T-helper 1 cell treated with Interleukin-12 subunit alpha and Interleukin-12 subunit beta and Interleukin-4 antibody, amounts not matched to agents 30 ng/mL and 1 ng/mL, for 36 hours (primary cell): ENCODE results near the gene ATP11C. TPM values are rescaled to one million over a fixed set of nuclear protein-coding genes. Genes with fewer than 3 reads are reported as not detected.
"Not testable (repeated sequence)": the region's sequence is repeated elsewhere in the genome, so short reads cannot be mapped to it uniquely, and the experiment has no call there.

Experiments used
- intact Hi-C: fragments of 100-400 bp; cut with micrococcal nuclease; formaldehyde crosslinking; loops from one replicate; pipeline ENCODE4 v1.15.1; 2024
- total RNA-seq: library from RNA; stranded (reverse); gene quantifications from 2 replicates; pipeline ENCODE4 v1.2.3, GENCODE V29; 2022

Gene ATP11C
- 11.9 and 13.8 TPM in 2 replicates for total RNA-seq

DNA sequence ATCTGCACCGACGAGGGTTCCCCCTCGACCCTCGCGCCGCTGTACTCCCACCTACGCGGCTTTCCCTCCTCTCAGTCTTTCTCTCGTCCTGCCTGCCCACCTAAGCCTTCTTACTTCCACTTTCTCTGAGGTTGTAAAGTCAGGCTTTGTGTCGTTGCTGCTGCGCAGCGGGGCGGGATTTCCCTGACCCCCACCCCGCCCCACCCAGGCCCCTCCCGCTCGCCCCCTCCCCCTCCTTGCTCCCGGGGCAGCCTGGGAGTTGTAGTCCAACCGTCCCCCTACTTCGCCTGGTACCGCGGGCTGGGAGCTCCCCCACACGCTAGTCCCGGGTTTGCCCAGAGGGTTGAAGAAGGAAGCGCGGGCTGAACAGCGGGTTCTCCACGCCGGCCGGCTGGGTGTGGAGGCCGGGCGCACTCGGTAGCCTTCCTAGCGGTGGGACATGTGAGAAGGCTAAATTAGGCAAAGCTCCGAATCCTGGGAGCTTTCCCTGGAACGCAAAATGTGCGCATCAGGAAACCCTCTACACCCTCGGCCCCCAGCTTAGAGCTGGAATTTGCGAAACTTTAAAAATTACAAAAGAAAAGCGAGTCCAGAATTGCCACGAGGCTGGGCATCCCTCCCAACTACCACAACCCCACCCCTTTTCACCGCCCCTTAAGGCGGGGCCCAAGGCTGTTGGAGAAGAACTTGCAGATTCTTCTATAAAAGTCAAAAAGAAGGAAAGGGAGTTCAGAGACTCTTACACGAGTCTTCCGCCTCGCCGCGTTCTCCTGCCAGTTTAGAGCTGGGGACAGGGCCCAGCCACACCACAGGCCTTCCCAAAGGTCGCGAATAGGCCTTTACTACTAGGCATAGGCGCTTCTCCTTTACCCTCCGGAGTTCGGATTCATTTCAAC lies at the start of gene ATP11C:
Gene ATP11C, minus strand, starts transcription at position 153 of the 896 bp plus-strand sequence. CDS start 1,011 bp downstream, outside the sequence.
- intact Hi-C loops: loop anchor here (1.0 to 10.0 kb wide), 3 partner anchors 138 to 196 kb away; no protein-coding TSS in a partner anchor

DNA sequence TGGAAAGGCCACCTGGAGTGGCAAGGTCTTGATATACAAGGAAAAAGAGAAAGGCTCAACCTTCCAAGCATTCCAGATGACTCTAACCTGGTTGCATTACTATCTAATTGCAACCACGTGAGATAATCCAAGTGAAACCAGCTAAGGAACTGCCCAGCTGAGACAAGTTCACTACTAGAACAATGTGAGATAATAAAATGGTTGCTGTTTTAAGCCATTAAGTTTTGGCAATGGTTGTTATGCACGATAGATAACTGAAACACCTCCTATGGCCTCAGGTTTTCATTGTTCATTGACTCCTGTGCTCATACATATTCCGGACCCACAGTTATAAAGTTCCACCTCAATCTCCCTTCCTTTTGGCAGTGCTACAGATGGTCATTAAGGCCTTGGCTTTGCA lies 41.6 kb upstream of the ATP11C start:
- intact Hi-C loops: loop anchor here (5.0 to 10.0 kb wide), 2 partner anchors 850 to 1847 kb away; no protein-coding TSS in a partner anchor

DNA sequence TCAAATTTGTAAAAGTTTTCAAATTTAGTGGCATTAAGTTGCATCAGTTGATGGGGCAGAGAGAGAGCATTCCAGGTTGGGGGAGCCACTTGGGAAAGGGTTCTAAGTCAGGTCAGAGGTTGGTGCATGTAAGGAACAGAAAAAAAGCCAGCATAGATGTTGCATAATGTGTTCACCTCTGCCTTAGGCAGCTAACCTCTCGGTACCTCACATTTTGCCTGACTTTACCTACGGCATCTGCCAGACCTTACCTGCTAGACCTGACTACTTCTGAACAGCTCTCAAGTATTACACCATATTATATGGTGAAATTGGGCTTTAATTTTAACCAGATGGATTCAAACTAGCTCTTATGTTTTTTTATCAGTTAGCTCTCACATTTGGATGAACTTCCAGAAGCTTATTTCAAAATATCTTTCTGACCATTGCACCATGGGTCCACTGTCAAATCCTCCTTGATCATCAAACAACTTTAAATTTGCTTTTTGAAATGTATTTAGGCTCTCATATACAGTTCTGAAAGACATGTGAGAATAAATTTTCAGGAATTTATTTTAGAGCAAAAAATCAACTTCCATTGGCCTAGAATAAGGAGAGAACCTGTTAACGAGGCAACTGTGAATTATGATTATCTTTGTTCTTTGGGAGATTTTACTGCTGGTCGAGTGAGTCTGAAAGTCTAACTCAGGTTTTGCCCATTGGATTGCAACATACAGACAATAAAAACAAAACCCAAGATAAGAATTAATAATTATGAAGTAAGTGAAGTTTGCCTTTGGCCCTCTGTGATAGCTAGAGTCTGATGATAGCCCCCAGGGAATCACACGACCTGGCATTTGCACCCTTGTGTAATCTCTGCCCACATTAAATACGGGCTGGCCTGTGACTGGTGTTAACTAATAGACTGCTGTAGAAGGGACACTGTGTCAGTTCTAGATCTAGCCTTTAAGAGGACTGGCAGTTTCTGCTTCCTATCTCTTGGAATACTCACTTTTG lies 40.1 kb upstream of the ATP11C start:
- intact Hi-C loops: loop anchor here (5.0 to 10.0 kb wide), 2 partner anchors 848 to 1846 kb away; no protein-coding TSS in a partner anchor

DNA sequence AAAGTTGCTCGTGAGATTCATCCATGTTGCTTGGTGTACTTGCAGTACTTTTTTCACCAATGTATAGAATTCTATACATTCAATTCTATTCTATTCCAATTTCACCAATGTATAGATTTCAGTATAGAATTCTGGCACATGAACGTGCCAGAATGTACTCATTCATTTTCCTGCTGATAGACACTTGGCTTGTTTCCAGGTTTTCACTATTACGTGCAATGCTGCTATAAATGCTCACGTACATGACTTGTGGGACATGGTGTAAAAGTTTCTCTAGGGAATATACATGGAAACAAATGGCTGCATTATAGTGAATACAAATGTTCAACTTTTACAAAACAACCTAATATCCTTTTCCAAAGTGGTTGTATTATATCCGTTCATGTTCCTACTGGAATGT lies 39.3 kb upstream of the ATP11C start:
- intact Hi-C loops: loop anchor here (5.0 to 10.0 kb wide), 2 partner anchors 847 to 1845 kb away; no protein-coding TSS in a partner anchor

DNA sequence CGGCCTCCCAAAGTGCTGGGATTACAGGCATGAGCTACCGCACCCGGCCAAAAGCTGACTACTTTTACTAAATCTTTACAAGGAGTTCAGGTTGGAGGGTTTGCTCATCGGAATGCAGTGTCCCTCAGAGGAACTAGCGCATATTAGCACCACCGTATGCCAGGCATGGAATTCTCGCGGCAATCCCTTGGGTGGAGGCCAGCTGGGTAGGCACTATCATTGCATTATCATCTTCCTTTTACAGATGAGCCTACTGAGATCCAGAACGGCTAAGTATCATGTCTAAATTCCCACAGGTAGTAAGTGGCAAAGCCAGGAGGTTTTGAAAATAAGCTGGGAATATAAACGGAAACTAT lies 38.5 kb upstream of the ATP11C start:
- intact Hi-C loops: loop anchor here (5.0 to 10.0 kb wide), 2 partner anchors 847 to 1844 kb away; no protein-coding TSS in a partner anchor

DNA sequence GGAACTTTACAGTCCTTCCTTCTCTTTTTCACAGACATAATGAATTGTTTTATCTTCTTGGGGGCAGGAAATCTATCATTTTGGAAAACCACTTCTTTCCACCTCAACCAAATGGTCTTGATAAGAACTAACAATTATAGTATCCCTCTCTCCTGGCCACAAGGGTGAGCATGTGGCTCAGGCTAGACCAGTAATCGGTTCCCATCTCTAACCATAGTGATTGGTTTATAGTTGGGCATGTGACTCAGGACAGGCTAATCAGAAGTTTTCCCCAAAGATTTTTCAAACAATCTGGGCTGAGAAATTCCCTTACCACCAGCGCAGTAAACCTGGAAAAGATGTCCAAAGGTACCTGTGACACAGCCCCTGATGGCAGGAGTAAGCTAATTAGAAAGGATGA lies 36.4 kb upstream of the ATP11C start:
- intact Hi-C loops: no loop called here

DNA sequence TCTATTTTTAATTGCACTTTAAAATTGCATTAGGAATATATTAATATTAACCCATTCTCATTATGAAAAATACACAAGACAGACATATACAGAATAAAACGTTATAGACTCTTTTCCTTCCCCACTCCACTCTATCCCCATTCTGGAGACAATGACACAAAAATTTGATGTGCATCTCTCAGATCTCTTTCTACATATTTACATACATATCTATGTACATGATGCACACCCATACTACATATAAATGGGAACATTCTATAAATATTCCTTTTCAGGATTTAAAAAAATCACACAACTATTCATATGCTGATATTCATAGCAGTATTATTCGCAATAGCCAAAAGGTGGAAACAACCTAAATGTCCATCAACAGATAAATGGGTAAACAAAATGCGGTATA lies 34.9 kb upstream of the ATP11C start:
- intact Hi-C loops: no loop called here

DNA sequence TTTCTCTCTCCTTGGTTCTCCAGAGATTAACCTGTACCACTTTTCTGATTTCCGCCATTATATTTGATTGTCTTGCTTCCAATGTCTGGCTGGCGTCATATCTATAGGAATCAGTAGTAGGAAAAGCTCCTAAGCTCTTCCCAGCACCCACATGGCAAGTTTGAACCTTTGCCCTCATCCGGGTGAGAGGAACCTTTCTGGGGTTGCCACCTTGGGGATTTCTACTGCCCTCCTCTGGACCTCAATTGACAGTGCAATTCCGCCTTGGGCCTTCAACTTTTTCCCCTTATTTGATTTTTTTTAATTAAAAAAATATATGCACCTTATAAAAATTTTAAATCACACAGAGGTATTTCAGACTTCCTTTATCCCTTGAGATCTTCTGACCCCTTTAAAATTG lies 34.4 kb upstream of the ATP11C start:
- intact Hi-C loops: no loop called here

DNA sequence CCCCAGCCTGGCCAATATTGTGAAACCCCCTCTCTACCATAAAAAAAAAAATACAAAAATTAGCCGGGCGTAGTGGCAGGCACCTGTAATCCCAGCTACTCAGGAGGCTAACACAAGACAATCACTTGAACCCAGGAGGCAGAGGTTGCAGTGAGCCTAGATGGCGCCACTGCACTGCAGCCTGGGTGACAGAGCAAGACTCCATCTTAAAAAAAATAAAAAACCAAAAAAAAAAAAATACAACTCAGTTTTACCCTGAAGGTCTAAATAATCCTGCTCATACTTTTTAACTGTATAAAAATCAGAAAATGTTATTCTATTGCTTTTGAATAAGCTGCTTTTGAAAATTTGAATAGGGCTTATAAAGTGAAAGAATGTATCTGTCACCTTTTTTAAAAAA lies 33.3 kb upstream of the ATP11C start:
- intact Hi-C loops: not testable (repeated sequence)

DNA sequence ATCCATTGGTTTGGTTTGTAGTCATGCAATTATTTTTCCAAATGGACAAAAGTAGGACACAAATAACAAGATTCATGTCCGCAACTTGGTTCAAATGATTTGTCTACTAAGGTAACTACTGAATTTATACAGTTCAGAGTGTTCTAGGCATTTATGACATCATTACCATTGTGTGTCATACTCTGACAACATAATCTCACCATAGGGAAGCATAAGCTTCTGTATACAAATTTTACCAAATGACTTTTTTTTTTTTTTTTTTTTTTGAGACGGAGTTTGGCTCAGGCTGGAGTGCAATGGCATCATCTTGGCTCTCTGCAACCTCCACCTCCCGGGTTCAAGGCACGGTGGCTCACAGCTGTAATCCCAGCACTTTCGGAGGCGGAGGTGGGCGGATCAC lies 32.6 kb upstream of the ATP11C start, which contains the start of gene CXorf66:
Gene CXorf66, minus strand, starts transcription at position 101 of the 400 bp plus-strand sequence. Its CDS starts 25 bp downstream, at position 76.
- intact Hi-C loops: no loop called here

DNA sequence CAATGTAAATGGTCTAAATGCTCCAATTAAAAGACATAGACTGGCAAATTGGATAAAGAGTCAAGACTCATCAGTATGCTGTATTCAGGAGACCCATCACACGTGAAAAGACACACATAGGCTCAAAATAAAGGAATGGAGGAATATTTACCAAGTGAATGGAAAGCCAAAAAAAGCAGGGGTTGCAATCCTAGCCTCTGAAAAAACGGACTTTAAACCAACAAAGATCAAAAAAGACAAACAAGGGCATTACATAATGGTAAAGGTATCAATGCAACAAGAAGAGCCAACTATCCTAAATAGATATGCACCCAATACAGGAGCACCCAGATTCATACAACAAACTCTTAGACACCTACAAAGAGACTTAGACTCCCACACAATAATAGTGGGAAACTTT lies 28.2 kb upstream of the ATP11C start:
- intact Hi-C loops: not testable (repeated sequence)

DNA sequence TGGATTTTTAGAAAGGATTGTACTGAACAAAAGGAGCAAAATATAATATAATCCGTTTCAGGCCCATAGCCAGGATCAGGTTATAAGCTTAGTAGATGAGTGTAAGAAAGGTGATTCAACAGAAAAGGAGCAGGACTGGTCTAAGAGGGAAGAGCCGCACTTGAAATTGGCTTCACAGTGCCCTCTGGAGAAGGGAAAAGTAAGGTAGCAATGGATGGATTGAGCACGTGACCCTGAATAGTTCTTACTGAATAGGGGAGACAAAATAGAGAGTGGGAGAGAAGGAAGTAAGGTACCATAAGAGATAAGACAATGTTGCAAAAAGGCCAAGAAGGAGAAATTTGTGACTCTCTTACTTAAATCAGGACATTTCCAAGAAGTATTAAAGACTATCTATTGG lies 16.9 kb upstream of the ATP11C start:
- intact Hi-C loops: no loop called here

DNA sequence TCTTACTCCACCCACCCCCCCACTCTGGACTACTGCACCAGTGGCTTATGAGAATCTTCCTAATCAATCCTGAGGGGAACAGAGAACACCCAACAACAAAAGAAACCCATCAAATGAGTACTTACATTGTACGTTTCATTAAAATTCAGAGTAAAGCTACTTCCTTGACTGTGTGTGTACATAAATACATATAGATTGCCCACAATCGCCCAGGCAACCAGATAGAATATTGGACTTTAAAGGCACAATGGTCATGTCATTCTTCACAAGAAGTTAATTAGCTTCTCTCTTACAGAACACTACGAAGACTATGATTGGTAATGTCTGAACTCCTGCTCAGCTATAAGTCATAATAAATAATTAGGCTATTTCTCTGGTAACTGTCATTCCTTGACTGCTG lies 12.2 kb upstream of the ATP11C start:
- intact Hi-C loops: no loop called here

DNA sequence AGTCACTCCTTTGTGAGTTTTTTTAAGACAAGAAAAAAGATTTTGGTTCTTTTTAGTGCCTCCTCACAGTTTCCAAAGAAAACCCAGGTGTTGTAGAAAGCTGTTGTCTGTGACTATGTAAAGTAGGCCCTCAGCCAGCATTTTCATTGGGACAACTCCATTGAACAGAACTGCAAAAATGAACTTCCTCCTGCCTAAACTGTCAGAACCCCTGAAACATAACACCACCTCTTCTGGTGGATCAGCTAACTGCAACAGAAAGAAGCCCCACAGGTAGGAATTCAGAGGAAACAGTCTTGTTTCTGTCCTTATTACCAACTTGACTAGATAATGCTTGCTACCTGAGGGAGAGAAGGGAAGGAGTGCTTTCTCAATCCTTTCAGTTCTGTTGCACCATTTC lies 3.4 kb upstream of the ATP11C start:
- intact Hi-C loops: loop anchor here (10.0 kb wide), 1 partner anchor 141 kb away; no protein-coding TSS in a partner anchor

DNA sequence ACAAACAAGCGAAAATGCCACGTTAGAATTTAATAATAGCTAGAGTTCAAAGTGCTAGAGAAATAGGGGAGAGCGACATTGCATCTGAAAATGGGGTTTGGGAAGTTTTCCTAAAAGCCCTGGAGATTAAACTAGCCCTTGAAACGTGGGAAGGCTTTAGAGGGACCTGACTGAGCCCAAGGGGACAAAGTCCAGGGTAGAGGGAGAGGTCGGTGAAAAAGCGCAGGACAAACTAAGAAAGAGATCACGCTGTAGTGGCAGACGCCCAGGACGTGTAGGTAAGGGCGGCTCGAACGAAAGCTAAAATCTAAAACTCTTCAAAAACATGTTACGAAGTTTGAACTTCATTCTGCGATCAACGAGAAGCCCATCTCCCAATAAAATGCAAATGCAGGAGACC lies 1.1 kb upstream of the ATP11C start:
- intact Hi-C loops: loop anchor here (1.0 to 10.0 kb wide), 3 partner anchors 139 to 197 kb away; no protein-coding TSS in a partner anchor

DNA sequence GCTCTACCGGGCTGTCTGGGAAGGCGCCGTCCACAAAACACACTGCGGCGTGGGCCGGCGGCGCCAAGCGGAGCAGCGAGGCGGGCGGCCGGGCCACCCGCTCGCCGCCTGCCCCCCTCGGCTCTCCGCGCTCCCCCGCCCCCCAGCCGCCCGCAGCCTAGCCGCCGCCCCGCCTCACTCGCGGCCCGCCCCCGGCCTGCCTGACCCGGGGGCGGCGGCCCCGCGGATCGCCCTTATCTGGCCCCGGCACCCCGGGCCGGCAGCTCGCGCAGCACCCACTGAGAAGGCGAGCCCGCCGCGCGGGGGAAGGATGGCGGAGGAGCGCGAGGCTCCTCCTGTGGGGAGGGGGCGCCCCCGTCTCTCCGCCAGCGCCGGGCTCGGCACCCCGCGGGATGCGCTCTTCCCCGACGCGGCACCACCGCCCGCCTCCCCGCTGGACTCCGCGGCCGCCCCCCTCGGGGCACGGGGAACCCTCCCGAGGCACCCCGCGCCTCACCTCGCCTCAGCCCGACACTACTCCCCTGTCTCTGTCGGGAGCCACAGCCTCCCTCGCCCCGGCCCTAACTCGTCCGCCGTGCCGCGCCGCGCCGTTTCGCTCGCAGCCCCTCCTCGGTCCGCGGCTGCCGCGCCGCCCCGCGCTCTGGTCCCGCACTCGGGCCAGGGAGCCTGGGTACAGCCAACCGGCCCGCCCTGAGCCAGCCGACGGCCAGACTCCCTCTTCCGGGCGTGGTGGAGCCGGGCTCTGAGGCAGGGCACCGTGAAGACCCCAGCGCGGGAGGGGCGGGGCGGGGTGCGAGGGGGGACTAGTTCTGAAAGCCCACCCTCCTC lies 566 bp downstream of the ATP11C start:
- intact Hi-C loops: loop anchor here (5.0 to 10.0 kb wide), 2 partner anchors 137 to 195 kb away; no protein-coding TSS in a partner anchor

DNA sequence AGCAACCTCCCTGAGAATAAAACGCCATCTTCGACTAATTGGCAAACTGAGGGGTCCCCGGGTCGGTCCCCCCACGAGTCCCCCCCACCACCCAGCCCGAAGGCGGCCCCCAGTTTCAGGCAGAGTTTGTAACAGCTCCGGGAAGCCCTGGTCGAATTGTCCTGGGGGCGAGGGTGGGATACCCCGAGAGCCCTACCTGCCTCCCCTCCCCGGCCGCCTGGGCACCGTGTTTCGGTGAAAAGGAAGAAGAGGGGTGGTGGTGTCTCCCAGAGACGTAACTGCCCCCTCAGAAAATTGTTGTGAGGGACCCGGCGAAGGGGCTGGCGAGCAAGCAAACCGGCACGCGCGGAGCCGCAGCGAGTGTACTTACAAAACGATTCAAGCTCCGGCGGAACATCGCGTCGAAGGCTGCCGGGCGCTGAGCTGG lies 1.2 kb downstream of the ATP11C start:
- intact Hi-C loops: loop anchor here (5.0 to 10.0 kb wide), 2 partner anchors 137 to 194 kb away; no protein-coding TSS in a partner anchor

DNA sequence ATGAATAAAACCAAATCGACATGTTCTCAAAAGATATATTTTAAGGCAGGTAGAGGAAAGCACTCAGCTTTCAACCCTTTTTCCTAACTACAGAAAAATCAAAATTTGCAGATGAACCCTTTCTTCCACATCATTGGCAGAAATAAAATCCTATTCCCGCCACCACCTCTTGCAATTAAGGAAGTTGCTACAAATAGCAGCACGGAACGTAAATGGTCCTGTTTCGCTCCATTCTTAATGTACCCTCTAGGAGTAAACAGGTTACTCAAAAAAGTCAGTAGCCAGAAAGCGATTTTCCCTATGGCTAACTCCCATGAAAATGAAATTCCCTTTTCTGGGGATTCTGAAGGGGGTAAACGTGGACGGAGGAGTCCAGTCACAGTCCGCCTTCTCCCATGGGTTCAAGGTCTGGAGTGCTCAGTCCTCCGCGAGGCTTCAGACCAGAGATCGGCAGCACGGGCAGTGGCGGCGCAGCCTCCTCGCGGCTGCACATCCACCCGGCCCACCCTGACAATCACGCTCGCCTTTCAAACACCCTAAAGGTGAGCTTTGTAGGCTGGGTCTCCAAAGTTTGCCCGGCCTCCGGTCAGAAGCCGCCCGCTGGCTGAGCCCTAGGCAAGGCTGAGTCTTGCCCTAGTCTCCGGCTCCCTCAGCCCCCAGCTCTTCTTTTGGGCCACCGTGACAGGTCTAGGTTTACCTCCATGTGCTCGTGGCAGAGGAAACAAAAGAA lies 1.8 kb downstream of the ATP11C start:
- intact Hi-C loops: loop anchor here (5.0 to 10.0 kb wide), 2 partner anchors 136 to 194 kb away; no protein-coding TSS in a partner anchor

DNA sequence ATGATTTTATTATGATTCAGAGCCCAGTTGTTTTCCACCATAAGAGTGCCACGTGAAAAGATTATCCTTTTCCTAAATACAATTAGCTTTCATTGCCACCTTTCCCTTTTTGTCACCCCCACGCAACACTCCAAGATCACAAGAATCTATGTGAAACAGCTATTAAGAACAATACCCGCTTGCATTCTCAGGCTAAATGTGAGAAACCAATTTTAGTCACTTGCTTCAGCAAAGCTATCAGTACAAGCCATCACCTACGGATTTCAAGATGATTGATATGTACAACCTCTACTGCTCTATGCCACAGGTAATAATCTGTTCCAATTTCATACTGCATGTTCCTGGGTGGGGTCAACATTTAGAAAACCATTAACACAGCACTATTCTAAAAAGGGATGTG lies 2.5 kb downstream of the ATP11C start:
- intact Hi-C loops: loop anchor here (5.0 to 10.0 kb wide), 2 partner anchors 136 to 193 kb away; no protein-coding TSS in a partner anchor
